GM19351 (cell line): ENCODE results near the gene SEMA6D.
"Not testable (repeated sequence)": the region's sequence is repeated elsewhere in the genome, so short reads cannot be mapped to it uniquely, and the experiment has no call there.

ENCODE experiments used
- ATAC-seq: cut with Tn5 transposase; IDR thresholded peaks from one replicate; pipeline ENCODE4 v1.9.1; 2021; ENCODE audit warnings: mild to moderate bottlenecking, moderate library complexity; ENCODE audit not compliant: unreplicated experiment

SEMA6D gene

GRCh38 chr15:47715856-47716445, 1.4 kb upstream of the SEMA6D start:
- ATAC-seq, result no peak

GRCh38 chr15:47716516-47716915, 789 bp upstream of the SEMA6D start:
- ATAC-seq, result no peak

GRCh38 chr15:47718497-47719437, 1.5 kb downstream of the SEMA6D start:
- no peak for ATAC-seq

GRCh38 chr15:47719730-47720129, 2.4 kb downstream of the SEMA6D start:
- ATAC-seq, result no peak

- ATAC-seq, result no peak
Observed at GRCh38 chr15:47720555-47720954, 3.2 kb downstream of the SEMA6D start.

- no peak for ATAC-seq
Observed at GRCh38 chr15:47721676-47722075, 4.4 kb downstream of the SEMA6D start.

GRCh38 chr15:47724346-47724745, 7.0 kb downstream of the SEMA6D start:
- no peak for ATAC-seq

- no peak for ATAC-seq
Observed at GRCh38 chr15:47725051-47725450, 7.7 kb downstream of the SEMA6D start.

GRCh38 chr15:47725906-47726305, 8.6 kb downstream of the SEMA6D start:
- no peak for ATAC-seq

- ATAC-seq, result no peak
Observed at GRCh38 chr15:47726399-47726823, 9.1 kb downstream of the SEMA6D start.

- ATAC-seq, result no peak
Observed at GRCh38 chr15:47727137-47727536, 9.8 kb downstream of the SEMA6D start.

- ATAC-seq, result no peak
Observed at GRCh38 chr15:47727676-47728075, 10.4 kb downstream of the SEMA6D start.

GRCh38 chr15:47728426-47728825, 11.1 kb downstream of the SEMA6D start:
- no peak for ATAC-seq

GRCh38 chr15:47728886-47729285, 11.6 kb downstream of the SEMA6D start:
- ATAC-seq, result no peak

- ATAC-seq, result no peak
Observed at GRCh38 chr15:47731230-47731629, 13.9 kb downstream of the SEMA6D start.

GRCh38 chr15:47732248-47732647, 14.9 kb downstream of the SEMA6D start:
- ATAC-seq, result no peak

- ATAC-seq, result no peak
Observed at GRCh38 chr15:47733085-47733484, 15.8 kb downstream of the SEMA6D start.

GRCh38 chr15:47736143-47736786, 19.0 kb downstream of the SEMA6D start:
- no peak for ATAC-seq

GRCh38 chr15:47737477-47737876, 20.2 kb downstream of the SEMA6D start:
- ATAC-seq, result no peak

GRCh38 chr15:47738144-47738825, 21.0 kb downstream of the SEMA6D start:
- ATAC-seq, result not testable (repeated sequence)

- ATAC-seq, result no peak
Observed at GRCh38 chr15:47741082-47741481, 23.8 kb downstream of the SEMA6D start.
